Progenitor cell of endocrine pancreas (in vitro differentiated cells): ENCODE data around the gene SCRT2. TPM values are rescaled to one million over a fixed set of nuclear protein-coding genes. Genes with fewer than 3 reads are reported as not detected.
A peak's percentile ranks its signal among the peaks of the same experiment; 100 is the strongest.

Source experiments
- DNase-seq: peaks from one replicate; pipeline ENCODE4 v3.0.0; 2021; ENCODE audit warnings: low spot score; ENCODE audit not compliant: unreplicated experiment
- H3K27ac Mint-ChIP-seq: 2 replicates; pipeline ENCODE4 v1.8.0; 2021; ENCODE audit warnings: mild to moderate bottlenecking, moderate library complexity, mixed read lengths
- H3K27me3 Mint-ChIP-seq: 2 replicates; pipeline ENCODE4 v1.8.0; 2021; ENCODE audit warnings: mixed read lengths
- H3K36me3 Mint-ChIP-seq: 2 replicates; pipeline ENCODE4 v1.8.0; 2022; ENCODE audit warnings: mixed read lengths; ENCODE audit not compliant: insufficient read depth
- H3K4me1 Mint-ChIP-seq: 2 replicates; pipeline ENCODE4 v1.8.0; 2021; ENCODE audit warnings: low read depth, mixed read lengths
- H3K4me3 Mint-ChIP-seq: 2 replicates; pipeline ENCODE4 v1.8.0; 2021; ENCODE audit warnings: low read depth, mild to moderate bottlenecking, moderate library complexity, mixed read lengths
- H3K9me3 Mint-ChIP-seq: 2 replicates; pipeline ENCODE4 v1.8.0; 2021; ENCODE audit warnings: low read depth, mixed read lengths
- total RNA-seq: library from RNA; stranded (reverse); gene quantifications from 2 replicates; pipeline ENCODE4 v1.2.1, GENCODE V29; 2021
- TF ChIP-seq, protein P1 (sequence below): fragments of 200-600 bp; sonication (generic); IDR thresholded peaks from one replicate; pipeline ENCODE4 v1.5.0; 2021; ENCODE audit warnings: antibody characterized with exemption, mild to moderate bottlenecking; ENCODE audit not compliant: unreplicated experiment

The SCRT2 gene
- total RNA-seq, 1 donor from 2014 or later = not detected

DNA sequence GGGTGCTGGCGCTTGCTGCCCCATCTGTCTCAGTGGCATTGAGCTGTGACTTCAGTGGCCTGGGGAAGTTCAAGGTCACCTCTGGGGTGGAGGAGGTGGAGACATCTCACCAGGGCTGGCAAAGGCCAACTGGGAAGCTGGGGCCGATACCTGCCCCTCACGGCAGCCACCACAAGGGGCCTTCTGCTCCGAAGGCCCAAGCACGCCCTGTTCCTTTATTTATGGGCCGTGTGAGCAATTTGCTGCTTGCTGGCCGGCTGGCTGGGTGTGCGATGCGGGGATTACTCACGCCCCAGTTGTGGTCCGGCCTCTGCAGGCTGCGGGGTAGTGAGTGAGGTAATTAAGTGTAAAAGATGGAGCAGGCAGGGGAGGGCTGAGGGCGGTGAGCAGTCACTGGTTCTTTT lies 13.2 kb upstream of the SCRT2 start:
- no peak overlapping the region for H3K4me3 Mint-ChIP-seq
- peaks cover 62% of the 10 kb centered on the region for H3K27me3 Mint-ChIP-seq
- TF ChIP-seq, protein P1, sequence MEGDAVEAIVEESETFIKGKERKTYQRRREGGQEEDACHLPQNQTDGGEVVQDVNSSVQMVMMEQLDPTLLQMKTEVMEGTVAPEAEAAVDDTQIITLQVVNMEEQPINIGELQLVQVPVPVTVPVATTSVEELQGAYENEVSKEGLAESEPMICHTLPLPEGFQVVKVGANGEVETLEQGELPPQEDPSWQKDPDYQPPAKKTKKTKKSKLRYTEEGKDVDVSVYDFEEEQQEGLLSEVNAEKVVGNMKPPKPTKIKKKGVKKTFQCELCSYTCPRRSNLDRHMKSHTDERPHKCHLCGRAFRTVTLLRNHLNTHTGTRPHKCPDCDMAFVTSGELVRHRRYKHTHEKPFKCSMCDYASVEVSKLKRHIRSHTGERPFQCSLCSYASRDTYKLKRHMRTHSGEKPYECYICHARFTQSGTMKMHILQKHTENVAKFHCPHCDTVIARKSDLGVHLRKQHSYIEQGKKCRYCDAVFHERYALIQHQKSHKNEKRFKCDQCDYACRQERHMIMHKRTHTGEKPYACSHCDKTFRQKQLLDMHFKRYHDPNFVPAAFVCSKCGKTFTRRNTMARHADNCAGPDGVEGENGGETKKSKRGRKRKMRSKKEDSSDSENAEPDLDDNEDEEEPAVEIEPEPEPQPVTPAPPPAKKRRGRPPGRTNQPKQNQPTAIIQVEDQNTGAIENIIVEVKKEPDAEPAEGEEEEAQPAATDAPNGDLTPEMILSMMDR = peak; percentile 40
- H3K27ac Mint-ChIP-seq = no peak overlapping the region
- no peaks in the 10 kb centered on the region for H3K9me3 Mint-ChIP-seq
- DNase-seq = no peak
- no peaks in the 10 kb centered on the region for H3K36me3 Mint-ChIP-seq
- H3K4me1 Mint-ChIP-seq = peaks cover 4% of the 10 kb centered on the region

DNA sequence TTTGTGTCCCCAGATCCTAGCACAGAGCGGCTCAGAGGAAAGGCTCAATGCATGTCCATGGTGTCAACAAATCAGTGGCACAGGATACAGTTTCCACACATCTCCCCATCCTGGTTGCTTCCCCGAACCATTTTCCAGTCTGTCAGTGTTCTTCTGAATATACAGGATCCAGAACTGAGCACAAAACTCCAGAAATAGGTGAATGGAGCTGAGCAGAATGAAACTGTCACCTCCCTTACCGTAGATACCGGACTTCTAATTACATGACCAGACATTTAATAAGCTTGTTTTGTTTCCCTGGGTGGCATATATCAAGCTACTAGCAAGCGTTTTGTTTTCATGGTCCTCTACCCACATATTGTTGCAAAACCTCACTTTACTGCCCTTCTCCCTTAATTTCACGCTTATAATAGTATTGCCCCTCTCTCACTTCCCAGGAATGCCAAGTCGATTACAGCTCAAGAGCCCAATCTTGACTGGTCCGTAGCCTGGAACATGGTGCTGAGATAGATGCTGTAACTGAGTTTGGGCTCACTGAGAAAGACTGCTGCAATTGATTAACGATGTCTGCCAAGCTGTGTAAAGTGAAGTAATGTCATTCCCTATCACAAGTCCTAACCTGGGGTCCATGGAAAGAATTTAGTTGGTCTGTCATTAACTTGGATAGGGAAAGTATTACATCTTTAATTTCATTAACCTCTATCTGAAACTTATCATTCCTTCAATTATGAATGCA lies 12.0 kb upstream of the SCRT2 start:
- H3K9me3 Mint-ChIP-seq = no peaks in the 10 kb centered on the region

DNA sequence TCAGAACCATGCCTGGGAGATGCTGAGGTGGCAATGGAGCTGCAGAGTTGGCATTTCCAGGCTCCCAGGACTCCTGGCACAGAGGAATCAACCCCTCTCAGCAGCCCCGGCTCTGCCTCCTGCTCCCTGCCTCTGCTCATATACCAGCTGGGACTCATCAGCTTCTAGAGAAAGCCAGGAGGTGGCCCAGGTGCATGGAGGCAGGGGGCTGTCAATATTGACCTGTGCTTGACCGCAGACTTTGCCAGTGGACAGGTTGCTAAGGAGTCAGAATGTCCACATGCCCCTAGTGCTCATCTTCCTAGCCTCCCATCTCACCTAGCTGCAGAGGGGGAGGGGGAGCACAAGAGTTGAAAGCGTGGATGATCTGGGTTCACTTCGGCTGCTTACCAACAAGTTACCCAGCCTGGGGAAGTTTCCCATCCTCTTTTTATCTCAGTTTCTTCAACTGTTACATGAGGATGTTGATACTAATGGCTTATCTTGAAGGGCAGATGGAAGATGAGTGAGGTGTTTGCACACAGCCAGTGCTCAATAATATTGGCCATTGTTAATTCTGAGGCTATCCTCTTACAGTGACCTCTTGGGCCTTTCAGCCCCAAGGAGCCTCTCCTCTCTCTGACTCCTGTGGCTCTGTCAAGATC lies 9.2 kb upstream of the SCRT2 start:
- H3K4me1 Mint-ChIP-seq = peaks cover 4% of the 10 kb centered on the region
- TF ChIP-seq, protein P1 = no peak
- H3K9me3 Mint-ChIP-seq = no peaks in the 10 kb centered on the region
- peaks cover 41% of the 10 kb centered on the region for H3K27me3 Mint-ChIP-seq
- H3K4me3 Mint-ChIP-seq = no peak overlapping the region
- no peak for DNase-seq
- H3K36me3 Mint-ChIP-seq = no peaks in the 10 kb centered on the region
- H3K27ac Mint-ChIP-seq = no peak overlapping the region

More for the DNA sequence above, 12.0 kb upstream of the SCRT2 start:
- H3K4me3 Mint-ChIP-seq = no peak overlapping the region
- no peak overlapping the region for H3K27ac Mint-ChIP-seq
- DNase-seq = no peak
- TF ChIP-seq, protein P1 = no peak
- no peaks in the 10 kb centered on the region for H3K36me3 Mint-ChIP-seq
- peaks cover 4% of the 10 kb centered on the region for H3K4me1 Mint-ChIP-seq
- H3K27me3 Mint-ChIP-seq = peaks cover 54% of the 10 kb centered on the region

DNA sequence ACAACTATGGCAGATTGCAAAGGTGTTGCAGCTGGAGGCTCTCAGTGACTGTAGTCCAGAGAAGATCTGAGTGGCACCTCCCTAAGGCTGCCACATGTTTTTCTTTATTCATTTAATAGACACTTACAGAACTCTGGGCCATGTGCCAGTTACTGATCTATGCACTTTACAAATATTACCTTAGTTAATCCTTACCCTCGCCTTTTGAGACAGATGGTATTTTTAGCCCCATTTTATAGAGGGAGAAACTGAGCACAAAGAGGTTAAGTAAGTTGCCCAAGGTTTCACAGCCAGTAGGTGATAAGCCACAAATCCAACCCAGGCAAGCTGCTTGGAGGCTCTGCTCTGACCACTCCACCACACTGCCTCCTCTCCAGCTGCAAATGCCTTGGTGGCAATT lies 6.5 kb upstream of the SCRT2 start:
- Mint-ChIP-seq H3K27ac (no peak overlapping the region), H3K27me3 (peaks cover 42% of the 10 kb centered on the region), H3K36me3 (no peaks in the 10 kb centered on the region), H3K4me3 (no peak overlapping the region), H3K4me1 (no peaks in the 10 kb centered on the region), H3K9me3 (no peaks in the 10 kb centered on the region)
- TF ChIP-seq, protein P1 = no peak
- no peak for DNase-seq

DNA sequence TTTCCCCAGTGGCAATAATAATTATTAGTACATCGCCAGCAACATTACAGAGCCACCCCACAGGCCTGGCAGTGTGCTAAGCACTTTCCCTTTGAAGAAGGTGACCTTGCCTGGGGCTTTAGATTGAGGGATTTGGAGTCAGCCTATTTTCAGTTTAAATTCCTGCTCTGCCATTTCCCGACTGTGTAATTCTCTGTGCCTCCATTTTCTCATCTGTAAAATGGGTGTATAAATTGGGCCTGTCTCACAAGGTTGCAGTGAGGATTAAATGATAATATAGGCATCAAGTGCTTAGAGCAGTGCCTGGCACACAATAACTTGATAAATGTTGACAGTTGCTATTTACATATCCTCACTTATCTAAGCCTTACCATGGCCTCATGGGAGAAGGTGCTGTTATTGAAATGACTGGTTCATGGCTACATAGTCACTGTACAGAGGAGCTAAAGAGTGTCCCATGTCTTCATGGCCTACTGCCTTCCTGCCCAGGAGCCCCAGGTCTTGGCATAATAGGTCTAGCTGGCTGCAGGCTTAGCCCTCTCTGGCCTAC lies 5.1 kb upstream of the SCRT2 start:
- H3K36me3 Mint-ChIP-seq = no peaks in the 10 kb centered on the region
- H3K9me3 Mint-ChIP-seq = no peaks in the 10 kb centered on the region
- no peak overlapping the region for H3K4me3 Mint-ChIP-seq
- H3K4me1 Mint-ChIP-seq = peaks cover 4% of the 10 kb centered on the region
- H3K27me3 Mint-ChIP-seq = peaks cover 50% of the 10 kb centered on the region
- TF ChIP-seq, protein P1 = no peak
- DNase-seq = no peak
- H3K27ac Mint-ChIP-seq = no peak overlapping the region
